HAP-1 (cell line): ENCODE data around the gene CCDC102B.

Experiments used
- DNase-seq, 2 experiments: peaks; one replicate each; pipeline ENCODE4 v3.0.0-alpha.2; 2016 to 2020; ENCODE audit warnings: low spot score in 2 of 2
- H3K27me3 ChIP-seq: fragments of 250-450 bp; sonication (Bioruptor Pico); 2 replicates; pipeline ENCODE4 v1.5.1; 2020; ENCODE audit warnings: low read depth, mild to moderate bottlenecking, moderate library complexity
- H3K36me3 ChIP-seq: fragments of 250-450 bp; sonication (Bioruptor Pico); replicated peaks from 2 replicates; pipeline ENCODE4 v1.5.1; 2020; ENCODE audit warnings: mild to moderate bottlenecking
- H3K4me1 ChIP-seq: fragments of 250-450 bp; sonication (Bioruptor Pico); 2 replicates; pipeline ENCODE4 v1.5.1; 2020; ENCODE audit warnings: mild to moderate bottlenecking
- H3K4me3 ChIP-seq: fragments of 250-450 bp; sonication (Bioruptor Pico); 2 replicates; pipeline ENCODE4 v1.5.1; 2020; ENCODE audit warnings: mild to moderate bottlenecking, moderate library complexity
- H3K9me3 ChIP-seq: fragments of 250-450 bp; sonication (Bioruptor Pico); 2 replicates; pipeline ENCODE4 v1.5.1; 2020; ENCODE audit warnings: mild to moderate bottlenecking, moderate library complexity
- in situ Hi-C: fragments of 300-500 bp; cut with MboI; formaldehyde crosslinking; loops from 3 replicates; pipeline ENCODE4 v1.14.3; 2020; ENCODE audit warnings: low sequenced_read_pairs, inconsistent platforms, mixed read lengths

CCDC102B gene

GRCh38 chr18:68791801-68792200 lies 6.1 kb upstream of the CCDC102B start:
- Histone ChIP-seq H3K36me3 (no peaks in the 10 kb centered on the region), H3K27me3 (no peaks in the 10 kb centered on the region), H3K4me1 (no peaks in the 10 kb centered on the region), H3K9me3 (no peaks in the 10 kb centered on the region), H3K4me3 (no peak overlapping the region)
- in situ Hi-C loops = no loop called here
- no peak for DNase-seq

- in situ Hi-C loops = no loop called here
- Histone ChIP-seq H3K36me3 (no peaks in the 10 kb centered on the region), H3K9me3 (no peaks in the 10 kb centered on the region), H3K4me3 (no peak overlapping the region), H3K4me1 (no peaks in the 10 kb centered on the region), H3K27me3 (no peaks in the 10 kb centered on the region)
- DNase-seq = no peak
Measured at GRCh38 chr18:68793951-68794350, 3.9 kb upstream of the CCDC102B start.

- DNase-seq = no peak
- in situ Hi-C loops = no loop called here
- Histone ChIP-seq H3K4me1 (no peaks in the 10 kb centered on the region), H3K27me3 (no peaks in the 10 kb centered on the region), H3K9me3 (no peaks in the 10 kb centered on the region), H3K4me3 (no peak overlapping the region), H3K36me3 (no peaks in the 10 kb centered on the region)
Measured at GRCh38 chr18:68796936-68797690, 767 bp upstream of the CCDC102B start.

- DNase-seq = no peak
- no peaks in the 10 kb centered on the region for H3K4me1 ChIP-seq
- no peaks in the 10 kb centered on the region for H3K9me3 ChIP-seq
- no peaks in the 10 kb centered on the region for H3K27me3 ChIP-seq
- no peaks in the 10 kb centered on the region for H3K36me3 ChIP-seq
- in situ Hi-C loops = no loop called here
- no peak overlapping the region for H3K4me3 ChIP-seq
Measured at GRCh38 chr18:68800075-68800474, 2.2 kb downstream of the CCDC102B start.

GRCh38 chr18:68803356-68803755 lies 5.5 kb downstream of the CCDC102B start:
- Histone ChIP-seq H3K9me3 (no peaks in the 10 kb centered on the region), H3K4me3 (no peak overlapping the region), H3K27me3 (no peaks in the 10 kb centered on the region), H3K4me1 (no peaks in the 10 kb centered on the region), H3K36me3 (no peaks in the 10 kb centered on the region)
- in situ Hi-C loops = no loop called here
- no peak for DNase-seq

- Histone ChIP-seq H3K4me3 (no peak overlapping the region), H3K9me3 (no peaks in the 10 kb centered on the region), H3K4me1 (no peaks in the 10 kb centered on the region), H3K36me3 (no peaks in the 10 kb centered on the region), H3K27me3 (no peaks in the 10 kb centered on the region)
- in situ Hi-C loops = no loop called here
- no peak for DNase-seq
Measured at GRCh38 chr18:68817584-68817983, 19.7 kb downstream of the CCDC102B start.

DNA sequence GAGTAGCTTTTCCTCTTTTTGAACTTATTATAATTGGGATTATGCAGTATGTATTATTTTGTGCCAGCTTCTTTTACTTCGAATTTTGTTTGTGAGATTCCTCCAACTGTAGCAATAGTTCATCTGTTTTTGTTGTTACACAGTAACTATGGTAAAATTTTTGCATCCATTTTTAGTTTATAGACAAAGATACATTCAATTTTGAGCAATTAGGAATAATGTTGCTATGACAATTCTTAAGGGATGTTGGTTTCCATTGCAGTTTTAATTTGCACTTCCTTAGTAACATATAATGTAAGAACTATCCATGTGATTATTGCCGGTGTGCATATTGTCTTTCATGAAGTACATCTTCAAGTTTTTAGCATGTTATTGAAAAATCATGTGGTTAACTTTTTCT lies 20.7 kb downstream of the CCDC102B start:
- no peaks in the 10 kb centered on the region for H3K36me3 ChIP-seq
- H3K9me3 ChIP-seq = no peaks in the 10 kb centered on the region
- H3K4me3 ChIP-seq = no peak overlapping the region
- no peaks in the 10 kb centered on the region for H3K4me1 ChIP-seq
- no peaks in the 10 kb centered on the region for H3K27me3 ChIP-seq
- no peak for DNase-seq
- in situ Hi-C loops = no loop called here

DNA sequence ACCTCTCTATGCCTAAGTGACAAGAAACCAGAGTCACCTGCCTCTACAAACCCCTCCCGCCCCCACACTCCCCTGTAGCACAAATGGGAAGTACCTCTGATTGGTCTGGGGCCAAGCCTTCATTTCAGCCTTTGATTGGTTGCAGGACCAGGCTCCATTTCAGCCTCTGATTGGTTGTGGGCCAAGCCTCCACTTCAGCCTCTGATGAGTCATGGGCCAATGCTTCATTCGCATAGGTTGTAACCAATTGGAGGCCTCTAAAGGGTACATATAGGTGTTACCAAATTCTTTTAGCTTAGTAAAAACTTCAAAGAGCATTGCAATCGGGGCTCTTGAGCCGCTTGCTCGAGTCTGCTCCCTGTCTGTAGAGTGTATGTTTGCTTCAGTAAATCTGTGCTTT lies 25.0 kb downstream of the CCDC102B start:
- DNase-seq = no peak
- Histone ChIP-seq H3K36me3 (no peaks in the 10 kb centered on the region), H3K4me3 (no peak overlapping the region), H3K4me1 (no peaks in the 10 kb centered on the region), H3K27me3 (no peaks in the 10 kb centered on the region), H3K9me3 (no peaks in the 10 kb centered on the region)
- in situ Hi-C loops = no loop called here

- H3K4me3 ChIP-seq = no peak overlapping the region
- no peaks in the 10 kb centered on the region for H3K4me1 ChIP-seq
- no peaks in the 10 kb centered on the region for H3K9me3 ChIP-seq
- DNase-seq = no peak
- H3K36me3 ChIP-seq = no peaks in the 10 kb centered on the region
- in situ Hi-C loops = no loop called here
- no peaks in the 10 kb centered on the region for H3K27me3 ChIP-seq
Measured at GRCh38 chr18:68826121-68826520, 28.2 kb downstream of the CCDC102B start.

- H3K4me1 ChIP-seq = no peaks in the 10 kb centered on the region
- H3K4me3 ChIP-seq = no peak overlapping the region
- no peak for DNase-seq
- H3K9me3 ChIP-seq = no peaks in the 10 kb centered on the region
- H3K27me3 ChIP-seq = no peaks in the 10 kb centered on the region
- in situ Hi-C loops = no loop called here
- H3K36me3 ChIP-seq = no peaks in the 10 kb centered on the region
Measured at GRCh38 chr18:68830256-68831045, 32.6 kb downstream of the CCDC102B start.

- no peaks in the 10 kb centered on the region for H3K27me3 ChIP-seq
- no peaks in the 10 kb centered on the region for H3K36me3 ChIP-seq
- no peak overlapping the region for H3K4me3 ChIP-seq
- no peak for DNase-seq
- H3K4me1 ChIP-seq = no peaks in the 10 kb centered on the region
- in situ Hi-C loops = no loop called here
- H3K9me3 ChIP-seq = no peaks in the 10 kb centered on the region
Measured at GRCh38 chr18:68833756-68834155, 35.9 kb downstream of the CCDC102B start.

DNA sequence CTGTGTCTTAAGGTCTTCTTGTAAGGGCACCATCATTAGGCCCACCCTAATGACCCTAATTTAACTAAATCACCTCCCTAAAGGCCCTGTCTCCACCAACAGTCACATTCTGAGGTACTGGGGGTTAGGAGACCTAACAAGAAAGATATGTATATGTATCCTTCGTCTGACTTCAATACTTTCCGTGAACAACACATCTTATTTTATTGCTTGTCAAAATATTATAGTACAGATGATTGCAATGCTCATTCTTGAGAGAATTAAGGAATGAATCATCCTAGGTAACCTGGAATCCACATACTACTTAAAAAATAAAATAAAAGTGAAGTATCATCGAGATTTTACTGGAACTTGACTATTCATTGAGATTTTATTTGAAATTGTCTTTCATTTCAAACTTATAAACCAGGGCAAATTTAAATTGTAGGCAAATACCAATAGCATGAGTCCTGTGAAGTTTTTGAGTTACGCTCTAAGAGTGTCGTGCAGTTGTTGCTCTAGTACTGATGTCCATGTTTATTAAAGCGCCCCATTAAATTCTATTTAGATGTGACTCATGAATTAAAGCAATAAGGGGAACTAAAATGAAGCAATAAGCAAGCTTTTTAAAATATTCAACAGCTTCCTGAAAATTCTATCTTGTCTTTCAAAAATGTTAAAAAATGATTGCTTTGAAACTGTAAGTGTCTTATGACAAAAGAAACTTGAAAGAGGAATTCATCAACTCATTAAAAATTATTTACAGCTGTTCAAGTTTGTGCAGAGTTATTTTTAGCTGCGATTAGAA lies 40.0 kb downstream of the CCDC102B start:
- in situ Hi-C loops = no loop called here
- no peaks in the 10 kb centered on the region for H3K36me3 ChIP-seq
- peaks cover 5% of the 10 kb centered on the region for H3K4me1 ChIP-seq
- H3K9me3 ChIP-seq = no peaks in the 10 kb centered on the region
- no peaks in the 10 kb centered on the region for H3K27me3 ChIP-seq
- no peak for DNase-seq
- no peak overlapping the region for H3K4me3 ChIP-seq

DNA sequence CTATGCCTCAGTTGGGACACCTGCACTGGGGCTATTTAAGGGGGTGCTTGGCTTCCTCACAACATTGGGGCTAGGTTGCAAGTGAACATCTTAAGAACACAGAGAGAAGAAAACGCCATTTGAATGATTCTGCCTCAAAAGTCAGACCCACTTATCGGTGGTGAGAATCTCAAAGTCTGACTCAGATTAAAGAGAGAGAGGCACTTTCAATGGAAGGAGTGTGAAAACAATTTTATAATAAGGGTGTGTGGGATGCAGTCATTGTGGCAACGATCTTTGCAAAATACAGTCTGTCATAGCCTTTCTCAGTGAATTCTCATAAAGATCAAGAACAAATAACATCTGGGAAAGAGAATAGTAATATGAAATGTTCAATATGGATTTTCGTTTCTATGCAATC lies 41.8 kb downstream of the CCDC102B start:
- DNase-seq = no peak
- peaks cover 5% of the 10 kb centered on the region for H3K4me1 ChIP-seq
- in situ Hi-C loops = no loop called here

More for the DNA sequence above, 41.8 kb downstream of the CCDC102B start:
- Histone ChIP-seq H3K36me3 (no peaks in the 10 kb centered on the region), H3K4me3 (no peak overlapping the region), H3K27me3 (no peaks in the 10 kb centered on the region), H3K9me3 (no peaks in the 10 kb centered on the region)
